Smooth muscle cell (in vitro differentiated cells): ENCODE measurements around the gene STX11. TPM values are rescaled to one million over a fixed set of nuclear protein-coding genes. Genes with fewer than 3 reads are reported as not detected.

Source experiments
- DNase-seq: peaks from one replicate; lab custom pipeline; 2025; ENCODE audit not compliant: unreplicated experiment; lab: John Stamatoyannopoulos, UW
- H2AFZ ChIP-seq: fragments of 200-600 bp; sonication (generic); 2 replicates; pipeline ENCODE4 v1.6.0; 2016; ENCODE audit warnings: antibody characterized with exemption, low read depth, mild to moderate bottlenecking
- H3F3A ChIP-seq: fragments of 200-600 bp; sonication (generic); 2 replicates; pipeline ENCODE4 v1.6.0; 2017; ENCODE audit warnings: antibody characterized with exemption, low read depth
- H3K27ac ChIP-seq: fragments of 200-600 bp; sonication (generic); 2 replicates; pipeline ENCODE4 v1.5.1; 2016; ENCODE audit warnings: low read depth, mild to moderate bottlenecking
- H3K27me3 ChIP-seq: fragments of 200-600 bp; sonication (generic); 2 replicates; pipeline ENCODE4 v1.6.1; 2016; ENCODE audit warnings: low read depth, mild to moderate bottlenecking
- H3K36me3 ChIP-seq: fragments of 200-600 bp; sonication (generic); 2 replicates; pipeline ENCODE4 v1.5.1; 2016; ENCODE audit warnings: low read depth
- H3K4me1 ChIP-seq: fragments of 200-600 bp; sonication (generic); 2 replicates; pipeline ENCODE4 v1.5.1; 2016; ENCODE audit warnings: low read depth
- H3K4me2 ChIP-seq: fragments of 200-600 bp; sonication (generic); 2 replicates; pipeline ENCODE4 v1.6.0; 2016; ENCODE audit warnings: mild to moderate bottlenecking
- H3K4me3 ChIP-seq: fragments of 200-600 bp; sonication (generic); 2 replicates; pipeline ENCODE4 v1.5.1; 2016; ENCODE audit warnings: mild to moderate bottlenecking
- H3K79me2 ChIP-seq: fragments of 200-600 bp; sonication (generic); 2 replicates; pipeline ENCODE4 v1.6.0; 2016; ENCODE audit warnings: low read depth, mild to moderate bottlenecking
- H3K9ac ChIP-seq: fragments of 200-600 bp; sonication (generic); 2 replicates; pipeline ENCODE4 v1.6.0; 2016; ENCODE audit warnings: low read depth
- H3K9me3 ChIP-seq: fragments of 200-600 bp; sonication (generic); replicated peaks from 2 replicates; pipeline ENCODE4 v1.5.1; 2016; ENCODE audit warnings: low read depth
- H4K20me1 ChIP-seq: fragments of 200-600 bp; sonication (generic); 2 replicates; pipeline ENCODE4 v1.6.0; 2016; ENCODE audit warnings: low read depth
- CTCF ChIP-seq: fragments of 200-600 bp; sonication (generic); IDR thresholded peaks from 2 replicates; pipeline ENCODE4 v1.5.1; 2017; ENCODE audit warnings: borderline replicate concordance, mild to moderate bottlenecking, antibody characterized with exemption; ENCODE audit not compliant: insufficient read depth, poor library complexity, severe bottlenecking
- WGBS: methylation state at CpG from one replicate; pipeline ENCODE4 v1.1.7; 2016; ENCODE audit warnings: low lambda C conversion rate; 5-methylcytosine and 5-hydroxymethylcytosine counted together
- polyA plus RNA-seq: library from polyadenylated mRNA; unstranded; fragments of >200 nt; fragmentation: Nextera tagmentation; extraction: Ambion mirVana; gene quantifications from 2 replicates; pipeline ENCODE4 v1.2.1, GENCODE V29; 2016
- total RNA-seq: library from RNA; depleted of rRNA; stranded (reverse); fragments of >200 nt; gene quantifications from 2 replicates; pipeline ENCODE4 v1.2.3, GENCODE V29; 2014

STX11 gene
- total and polyA plus RNA-seq, 2 experiments from 2014 or later, result 0.53 to 0.72 TPM

- Histone ChIP-seq H3K27ac (no peak overlapping the region), H3K36me3 (no peaks in the 10 kb centered on the region), H3K9ac (no peak overlapping the region), H4K20me1 (no peaks in the 10 kb centered on the region), H3K4me2 (no peak overlapping the region), H3K9me3 (no peaks in the 10 kb centered on the region), H3K27me3 (no peaks in the 10 kb centered on the region), H3F3A (no peaks in the 10 kb centered on the region), H3K79me2 (no peaks in the 10 kb centered on the region), H3K4me1 (no peaks in the 10 kb centered on the region), H3K4me3 (no peak overlapping the region), H2AFZ (no peak overlapping the region)
- 54% methylated on average over 7 of the region's 7 CpGs for WGBS
- TF ChIP-seq CTCF, result no peak
- no peak for DNase-seq
These were observed 44.0 kb downstream of the STX11 start for GRCh38 chr6:144194293-144194810.

DNA sequence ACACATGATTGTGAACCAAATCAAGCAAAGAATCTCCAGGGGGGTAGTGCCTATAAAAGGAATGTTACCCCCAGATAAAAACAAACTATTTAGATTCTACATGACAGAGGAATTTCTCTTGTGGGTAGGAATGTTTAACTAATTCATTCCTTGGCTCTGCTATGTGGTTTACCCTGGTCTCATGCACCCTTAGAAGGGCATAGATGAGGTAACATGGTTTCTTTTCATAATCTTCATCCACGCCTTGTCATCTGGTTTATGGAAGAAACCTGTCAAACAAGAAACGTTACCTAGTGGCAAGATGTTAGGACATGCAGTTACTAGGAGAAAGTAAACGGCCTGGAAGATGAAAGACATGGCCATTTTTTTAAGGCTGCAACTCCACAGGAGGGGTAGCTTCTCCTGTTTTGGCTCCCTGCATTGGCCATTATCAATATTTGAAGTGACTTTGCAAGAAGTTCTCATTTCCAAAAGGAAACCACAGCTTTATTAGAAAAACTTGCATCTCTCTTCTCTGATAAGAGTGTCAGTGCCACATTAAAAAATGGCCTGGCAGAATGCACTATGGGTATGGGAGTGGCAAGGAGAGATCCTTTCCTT lies 45.5 kb downstream of the STX11 start:
- WGBS, result 39% methylated on average over 3 of the region's 3 CpGs
- TF ChIP-seq CTCF, result no peak
- Histone ChIP-seq H3K9me3 (no peaks in the 10 kb centered on the region), H2AFZ (no peak overlapping the region), H3K4me2 (no peak overlapping the region), H3K36me3 (no peaks in the 10 kb centered on the region), H3K4me1 (no peaks in the 10 kb centered on the region), H3K27ac (no peak overlapping the region), H4K20me1 (no peaks in the 10 kb centered on the region), H3K79me2 (no peaks in the 10 kb centered on the region), H3K27me3 (no peaks in the 10 kb centered on the region), H3F3A (no peaks in the 10 kb centered on the region), H3K4me3 (no peak overlapping the region), H3K9ac (no peak overlapping the region)
- DNase-seq, result no peak

DNA sequence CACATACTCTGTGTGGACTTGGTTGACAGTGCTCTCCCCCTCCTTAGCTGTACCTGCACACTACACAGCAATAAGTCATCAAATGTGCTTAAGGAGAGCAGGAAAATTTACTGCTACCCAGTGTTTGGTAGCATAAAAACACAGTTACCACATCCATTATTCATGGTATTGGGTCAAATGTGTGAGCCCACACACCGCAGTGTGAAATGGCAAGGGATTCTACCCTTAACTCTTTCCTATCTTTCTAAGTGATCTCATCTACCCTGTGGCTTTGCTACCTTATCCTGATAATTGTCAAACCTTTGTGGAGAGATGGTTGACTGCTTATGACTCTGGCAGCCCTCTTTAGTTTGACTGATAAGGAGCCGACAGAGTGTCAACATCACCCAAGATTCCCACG lies 47.6 kb downstream of the STX11 start:
- no peaks in the 10 kb centered on the region for H3F3A ChIP-seq
- H3K9ac ChIP-seq, result no peak overlapping the region
- H3K4me3 ChIP-seq, result no peak overlapping the region
- DNase-seq, result no peak
- H4K20me1 ChIP-seq, result no peaks in the 10 kb centered on the region
- H2AFZ ChIP-seq, result no peak overlapping the region
- no peak overlapping the region for H3K4me2 ChIP-seq
- H3K27ac ChIP-seq, result no peak overlapping the region
- no peak for TF ChIP-seq CTCF
- no peaks in the 10 kb centered on the region for H3K79me2 ChIP-seq
- 87% methylated on average over 3 of the region's 3 CpGs for WGBS
- no peaks in the 10 kb centered on the region for H3K4me1 ChIP-seq
- no peaks in the 10 kb centered on the region for H3K9me3 ChIP-seq
- H3K36me3 ChIP-seq, result no peaks in the 10 kb centered on the region
- no peaks in the 10 kb centered on the region for H3K27me3 ChIP-seq

DNA sequence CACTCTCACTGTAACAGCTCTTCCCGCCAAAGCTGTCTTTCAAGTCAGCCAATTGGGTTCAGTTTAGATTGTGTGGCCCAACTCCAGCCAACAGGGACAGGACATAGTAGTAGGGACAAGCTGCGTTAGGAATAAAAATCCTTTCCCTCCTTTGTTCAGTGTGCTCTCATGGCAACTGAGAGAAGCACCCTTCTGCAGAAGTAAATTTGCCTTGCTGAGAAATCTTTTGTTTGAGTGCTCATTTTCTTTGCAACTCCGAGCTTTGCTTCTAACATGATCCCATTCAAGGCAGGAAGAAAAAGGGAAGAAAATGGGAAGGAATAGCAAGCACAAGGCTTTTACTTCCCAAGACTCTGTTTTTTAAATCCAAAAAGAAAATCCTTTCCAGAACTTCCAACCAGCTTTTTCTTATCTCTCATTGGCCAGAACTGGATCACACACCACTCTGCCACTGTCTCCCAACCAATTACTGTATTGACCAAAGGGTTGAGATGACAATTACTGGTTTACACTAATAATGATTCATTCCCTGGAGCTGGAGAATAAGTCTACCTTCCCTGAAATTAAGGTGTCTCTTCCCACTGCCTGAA lies 52.7 kb downstream of the STX11 start:
- Histone ChIP-seq H3K9ac (no peak overlapping the region), H3F3A (no peaks in the 10 kb centered on the region), H3K4me2 (no peak overlapping the region), H3K27me3 (no peaks in the 10 kb centered on the region), H2AFZ (peak overlapping the region; percentile 80), H3K27ac (no peak overlapping the region), H3K79me2 (no peaks in the 10 kb centered on the region), H4K20me1 (no peaks in the 10 kb centered on the region), H3K9me3 (no peaks in the 10 kb centered on the region), H3K36me3 (no peaks in the 10 kb centered on the region), H3K4me3 (no peak overlapping the region), H3K4me1 (no peaks in the 10 kb centered on the region)
- TF ChIP-seq CTCF, result no peak
- WGBS, result 44% methylated on average over 3 of the region's 3 CpGs
- no peak for DNase-seq
